H1 (cell line): ENCODE results near the gene CNIH4. TPM values are rescaled to one million over a fixed set of nuclear protein-coding genes. Genes with fewer than 3 reads are reported as not detected.

Source experiments
- BACH1 ChIP-seq: IDR thresholded peaks from 2 replicates; pipeline ENCODE4 v1.6.1; 2012; ENCODE audit warnings: low read length, improper control_type of control experiment
- BRCA1 ChIP-seq: IDR thresholded peaks from 2 replicates; pipeline ENCODE4 v1.6.1; 2012; ENCODE audit warnings: low read depth, low read length, improper control_type of control experiment
- CHD7 ChIP-seq: fragments of 300-600 bp; sonication (generic); IDR thresholded peaks from 2 replicates; pipeline ENCODE4 v1.7.1; 2012; ENCODE audit warnings: low read length, moderate library complexity, mild to moderate bottlenecking, inconsistent platforms; ENCODE audit not compliant: insufficient replicate concordance
- CTCF ChIP-seq, 3 experiments: IDR thresholded peaks; 1 replicate in 2 of 3; 2 replicates in 1 of 3; pipeline versions ENCODE4 v1.5.1 to v1.6.1; 2011; ENCODE audit warnings: low read length in 3 of 3, mild to moderate bottlenecking in 3 of 3, inconsistent platforms in 2 of 3, low read depth in 1 of 3, moderate library complexity in 1 of 3; ENCODE audit not compliant: insufficient read depth in 1 of 3; ENCODE audit errors: control extremely low read depth in 1 of 3
- polyA plus RNA-seq, 7 experiments: library from polyadenylated mRNA; depleted of rRNA in 3 of 7; stranded (reverse) in 5 of 7; unstranded in 2 of 7; fragments of >200 nt in 5 of 7; fragments of 200-250 nt in 2 of 7; gene quantifications; 1 replicate in 5 of 7; 2 replicates in 1 of 7; 4 replicates in 1 of 7; pipeline versions ENCODE4 v1.2.1 to v1.2.3, GENCODE V29; 2011 to 2013; ENCODE audit warnings: missing spikeins in 2 of 7, mixed read lengths in 2 of 7
- total RNA-seq: library from RNA; stranded (reverse); fragmentation: NEBNext Ultra II Directional; extraction: Animal tissue kit (Norgen Biotek cat#: 25700); gene quantifications from 2 replicates; pipeline ENCODE4 v1.2.1, GENCODE V29; 2021

CNIH4 gene
- total and polyA plus RNA-seq, 2 of the 8 experiments (the other 6 are each of a cell fraction or from before 2014, with no cell fraction given), result 76.2 to 151 TPM

DNA sequence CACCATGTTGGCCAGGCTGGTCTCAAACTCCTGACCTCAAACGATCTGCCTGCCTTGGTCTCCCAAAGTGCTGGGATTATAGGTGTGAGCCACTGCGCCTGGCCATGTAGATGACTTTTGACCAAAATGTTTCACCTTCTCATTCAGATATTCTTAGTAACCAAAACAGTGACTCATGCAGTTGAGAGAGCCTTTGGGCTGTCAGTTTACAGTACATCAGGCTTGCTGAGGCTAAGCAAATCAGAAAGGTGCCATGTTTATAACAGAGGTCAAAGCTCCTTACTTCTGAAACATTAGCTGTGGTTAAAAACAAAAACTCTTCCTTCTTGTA, 21.0 kb downstream of the CNIH4 start (continued):
- TF ChIP-seq CTCF (IDR thresholded peaks at IDR 0.05; ENCODE audit: control extremely low read depth in 1 of 3, insufficient read depth in 1 of 3, low read depth in 1 of 3, low read length in 3 of 3) (no peak), CHD7 (no peak), BRCA1 (no peak), BACH1 (no peak)
